MG63 (cell line): ENCODE measurements around the gene KCNH1. TPM values are rescaled to one million over a fixed set of nuclear protein-coding genes. Genes with fewer than 3 reads are reported as not detected.

ENCODE experiments used
- DNase-seq: peaks from one replicate; pipeline ENCODE4 v3.0.0-alpha.2; 2020
- H3K27me3 ChIP-seq: fragments of 250-450 bp; sonication (Bioruptor Pico); 2 replicates; pipeline ENCODE4 v1.5.1; 2020; ENCODE audit warnings: mild to moderate bottlenecking, moderate library complexity
- H3K36me3 ChIP-seq: fragments of 250-450 bp; sonication (Bioruptor Pico); 2 replicates; pipeline ENCODE4 v1.5.1; 2020; ENCODE audit warnings: mild to moderate bottlenecking, moderate library complexity
- H3K4me3 ChIP-seq: fragments of 250-450 bp; sonication (Bioruptor Pico); 2 replicates; pipeline ENCODE4 v1.5.1; 2020; ENCODE audit warnings: mild to moderate bottlenecking, moderate library complexity
- H3K9me3 ChIP-seq: fragments of 250-450 bp; sonication (Bioruptor Pico); 2 replicates; pipeline ENCODE4 v1.5.1; 2020; ENCODE audit warnings: mild to moderate bottlenecking, moderate library complexity
- total RNA-seq: library from RNA; depleted of rRNA; stranded (reverse); fragments of >200 nt; shearing (Covaris generic); gene quantifications from 2 replicates; pipeline ENCODE4 v1.2.3, GENCODE V29; 2014; ENCODE audit warnings: low replicate concordance; rRNA removed

Gene KCNH1
- total RNA-seq, 1 experiment from 2014 or later: not detected

GRCh38 chr1:210633140-210633539 is 500.8 kb downstream of the KCNH1 start:
- H3K27me3 ChIP-seq: no peaks in the 10 kb centered on the region
- no peaks in the 10 kb centered on the region for H3K36me3 ChIP-seq
- no peak for DNase-seq
- H3K4me3 ChIP-seq: no peak overlapping the region
- H3K9me3 ChIP-seq: no peaks in the 10 kb centered on the region

DNA sequence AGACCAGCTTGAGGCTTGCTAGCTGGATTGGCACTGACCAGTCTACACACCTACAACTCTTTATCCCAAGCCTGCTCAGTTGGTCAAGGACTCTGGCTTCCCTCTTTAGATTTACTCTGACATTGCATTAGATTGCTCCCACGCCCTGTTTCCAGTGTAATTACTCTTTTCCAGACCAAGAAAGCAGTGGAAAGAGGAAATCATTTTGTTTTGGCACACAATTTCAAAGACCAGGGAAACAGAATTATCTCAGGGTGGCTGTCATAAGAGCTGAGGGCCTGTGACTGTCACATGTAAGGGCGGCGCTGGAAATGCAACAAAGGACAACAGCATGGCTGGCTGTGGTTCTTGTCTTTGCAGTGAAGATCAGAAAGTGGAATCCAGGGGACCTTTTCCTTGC is 502.5 kb downstream of the KCNH1 start:
- no peak for DNase-seq
- Histone ChIP-seq H3K36me3 (no peaks in the 10 kb centered on the region), H3K4me3 (no peak overlapping the region), H3K9me3 (no peaks in the 10 kb centered on the region), H3K27me3 (no peaks in the 10 kb centered on the region)

- H3K4me3 ChIP-seq: no peak overlapping the region
- H3K9me3 ChIP-seq: no peaks in the 10 kb centered on the region
- no peaks in the 10 kb centered on the region for H3K36me3 ChIP-seq
- H3K27me3 ChIP-seq: no peaks in the 10 kb centered on the region
- DNase-seq: no peak
Observed at GRCh38 chr1:210629276-210629675, 504.7 kb downstream of the KCNH1 start.

GRCh38 chr1:210627755-210628154 is 506.2 kb downstream of the KCNH1 start:
- DNase-seq: no peak

More at GRCh38 chr1:210627755-210628154, 506.2 kb downstream of the KCNH1 start:
- Histone ChIP-seq H3K27me3 (no peaks in the 10 kb centered on the region), H3K36me3 (no peaks in the 10 kb centered on the region), H3K4me3 (no peak overlapping the region), H3K9me3 (no peaks in the 10 kb centered on the region)

Other genes with a start within 250 kb of the KCNH1 start
- gene RCOR3, start 125.2 kb upstream of the KCNH1 start, total RNA-seq: 9.3 and 11.6 TPM in 2 replicates
- gene TRAF5, start 192.7 kb upstream of the KCNH1 start, total RNA-seq: 5.8 and 22.9 TPM in 2 replicates